ENCODE measurements around the gene ADTRP. TPM values are rescaled to one million over a fixed set of nuclear protein-coding genes. Genes with fewer than 3 reads are reported as not detected.

Gene ADTRP
- total RNA-seq, 1 experiment from 2014 or later, result 0.86 TPM

GRCh38 chr6:11714798-11715285, 63.8 kb downstream of the ADTRP start:
- no TSS peak for BruUV-seq (replicated peaks)

DNA sequence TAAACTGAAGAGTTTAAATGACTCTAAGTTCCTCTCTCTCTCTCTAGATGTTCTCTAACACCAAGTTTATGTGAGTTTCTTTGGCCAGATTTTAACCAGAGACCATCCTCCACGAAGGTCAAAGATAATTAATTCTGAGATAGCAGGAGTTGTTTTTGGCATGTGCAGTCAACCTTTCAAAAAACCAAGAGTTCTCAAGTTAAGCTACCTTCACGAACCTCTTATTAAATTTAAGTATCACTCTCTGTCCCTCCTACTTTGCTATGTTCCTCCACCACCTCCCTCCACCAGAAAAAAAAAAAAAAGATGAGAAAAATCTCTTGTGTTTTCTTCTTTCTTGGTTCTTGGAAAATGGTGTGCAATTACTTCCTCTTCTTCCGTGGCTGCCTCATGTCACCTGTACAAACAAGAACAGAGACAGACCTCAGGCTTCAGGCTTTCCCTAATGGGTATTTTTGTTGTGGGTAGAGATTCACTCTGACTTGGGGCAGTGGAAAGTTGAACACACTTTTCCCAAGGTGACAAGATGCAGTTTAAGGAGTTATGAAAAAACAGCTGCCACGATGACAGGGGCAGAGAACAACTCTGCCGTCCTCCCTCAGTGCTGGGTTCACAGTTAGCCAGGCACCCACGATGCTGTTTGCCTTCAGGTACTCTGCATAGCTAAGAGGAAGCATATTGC, 64.3 kb downstream of the ADTRP start:
- BruUV-seq (replicated peaks), result no TSS peak
- TF ChIP-seq EZH2 (IDR thresholded peaks at IDR 0.05) (no peak), CBX3 (IDR thresholded peaks at IDR 0.05; ENCODE audit: low read depth) (no peak)
- POLR2A ChIA-PET, result interaction anchor here (0.6 kb wide), 1 partner anchor 81 kb away, joined by 3 read pairs; no protein-coding TSS in a partner anchor

More at GRCh38 chr6:11714798-11715285, 63.8 kb downstream of the ADTRP start:
- no peak overlapping the region for H2AFZ ChIP-seq (ENCODE audit: low read depth, low read length, poor library complexity, severe bottlenecking)
- H4K20me1 ChIP-seq (ENCODE audit: insufficient read depth), result no peaks in the 10 kb centered on the region
- H3K9me3 ChIP-seq (ENCODE audit: control insufficient read depth in 1 of 2, insufficient read depth in 1 of 2, low read depth in 1 of 2, low read length in 2 of 2), result no peaks in the 10 kb centered on the region
- DNase-seq (ENCODE audit: low read depth, low spot score) (no peak), ATAC-seq (no peak)
- no peak for TF ChIP-seq YY1 (IDR thresholded peaks at IDR 0.05; ENCODE audit: extremely low read depth, insufficient replicate concordance, low read depth, low read length)
- no peak for TF ChIP-seq SP1 (IDR thresholded peaks at IDR 0.05; ENCODE audit: low read depth)
- no peak for TF ChIP-seq RAD21 (IDR thresholded peaks at IDR 0.05; ENCODE audit: low read depth)
- H3K36me3 ChIP-seq (ENCODE audit: control insufficient read depth in 1 of 2, insufficient read depth in 2 of 2, low read length in 2 of 2), result no peaks in the 10 kb centered on the region
- ChIA-PET RAD21 (ENCODE audit: low non-redundant PET in 1 of 2, low total read pairs in 2 of 2, uncharacterized antibody in 2 of 2, unreplicated experiment in 2 of 2) (no interaction called here), POLR2A (interaction anchor here (0.6 kb wide), 1 partner anchor 80 kb away, joined by 3 read pairs; no protein-coding TSS in a partner anchor), CTCF (no interaction called here)
- no peaks in the 10 kb centered on the region for H3K9me2 ChIP-seq (ENCODE audit: insufficient read depth)
- no peak overlapping the region for H3K4me2 ChIP-seq (ENCODE audit: low read length)
- H3K27ac ChIP-seq (ENCODE audit: low read depth, low read length), result no peak overlapping the region
- no peaks in the 10 kb centered on the region for H3K79me2 ChIP-seq (ENCODE audit: insufficient read depth, low read length)
- H3K4me1 ChIP-seq (ENCODE audit: control insufficient read depth in 1 of 2, insufficient read depth in 2 of 2, low read length in 2 of 2), result no peaks in the 10 kb centered on the region
- H3K27me3 ChIP-seq (ENCODE audit: insufficient read depth, low read length), result no peaks in the 10 kb centered on the region
- no peak overlapping the region for H3K4me3 ChIP-seq (replicated peaks in 1 of 2; ENCODE audit: low read depth in 1 of 2, low read length in 2 of 2)
- no peak overlapping the region for H3K9ac ChIP-seq (ENCODE audit: low read length)
- intact Hi-C loops (cut with micrococcal nuclease), result no loop called here

More for the DNA sequence above, 64.3 kb downstream of the ADTRP start:
- H4K20me1 ChIP-seq (ENCODE audit: insufficient read depth), result no peaks in the 10 kb centered on the region
- ChIA-PET RAD21 (ENCODE audit: low non-redundant PET in 1 of 2, low total read pairs in 2 of 2, uncharacterized antibody in 2 of 2, unreplicated experiment in 2 of 2) (no interaction called here), CTCF (no interaction called here)
- H3K36me3 ChIP-seq (ENCODE audit: control insufficient read depth in 1 of 2, insufficient read depth in 2 of 2, low read length in 2 of 2), result no peaks in the 10 kb centered on the region
- H3K9me3 ChIP-seq (ENCODE audit: control insufficient read depth in 1 of 2, insufficient read depth in 1 of 2, low read depth in 1 of 2, low read length in 2 of 2), result no peaks in the 10 kb centered on the region
- H3K4me3 ChIP-seq (replicated peaks in 1 of 2; ENCODE audit: low read depth in 1 of 2, low read length in 2 of 2), result no peak overlapping the region
- H3K9me2 ChIP-seq (ENCODE audit: insufficient read depth), result no peaks in the 10 kb centered on the region
- H3K79me2 ChIP-seq (ENCODE audit: insufficient read depth, low read length), result no peaks in the 10 kb centered on the region
- intact Hi-C loops (cut with micrococcal nuclease), result no loop called here
- no peak overlapping the region for H2AFZ ChIP-seq (ENCODE audit: low read depth, low read length, poor library complexity, severe bottlenecking)
- H3K27me3 ChIP-seq (ENCODE audit: insufficient read depth, low read length), result no peaks in the 10 kb centered on the region
- H3K4me1 ChIP-seq (ENCODE audit: control insufficient read depth in 1 of 2, insufficient read depth in 2 of 2, low read length in 2 of 2), result no peaks in the 10 kb centered on the region
- H3K27ac ChIP-seq (ENCODE audit: low read depth, low read length), result no peak overlapping the region
- H3K9ac ChIP-seq (ENCODE audit: low read length), result no peak overlapping the region
- no peak overlapping the region for H3K4me2 ChIP-seq (ENCODE audit: low read length)
- DNase-seq (ENCODE audit: low read depth, low spot score) (no peak), ATAC-seq (no peak)

All from HCT116 (cell line).